C4-2B (cell line): Measurements from ENCODE around the gene BLOC1S1.

Experiments
- CTCF ChIP-seq: fragments of 450-650 bp; conservative IDR thresholded peaks from 2 replicates; pipeline ENCODE4 v1.5.1; 2017; ENCODE audit warnings: mild to moderate bottlenecking
- ZFX ChIP-seq: fragments of 450-650 bp; IDR thresholded peaks from 2 replicates; pipeline ENCODE4 v1.6.1; 2017

DNA sequence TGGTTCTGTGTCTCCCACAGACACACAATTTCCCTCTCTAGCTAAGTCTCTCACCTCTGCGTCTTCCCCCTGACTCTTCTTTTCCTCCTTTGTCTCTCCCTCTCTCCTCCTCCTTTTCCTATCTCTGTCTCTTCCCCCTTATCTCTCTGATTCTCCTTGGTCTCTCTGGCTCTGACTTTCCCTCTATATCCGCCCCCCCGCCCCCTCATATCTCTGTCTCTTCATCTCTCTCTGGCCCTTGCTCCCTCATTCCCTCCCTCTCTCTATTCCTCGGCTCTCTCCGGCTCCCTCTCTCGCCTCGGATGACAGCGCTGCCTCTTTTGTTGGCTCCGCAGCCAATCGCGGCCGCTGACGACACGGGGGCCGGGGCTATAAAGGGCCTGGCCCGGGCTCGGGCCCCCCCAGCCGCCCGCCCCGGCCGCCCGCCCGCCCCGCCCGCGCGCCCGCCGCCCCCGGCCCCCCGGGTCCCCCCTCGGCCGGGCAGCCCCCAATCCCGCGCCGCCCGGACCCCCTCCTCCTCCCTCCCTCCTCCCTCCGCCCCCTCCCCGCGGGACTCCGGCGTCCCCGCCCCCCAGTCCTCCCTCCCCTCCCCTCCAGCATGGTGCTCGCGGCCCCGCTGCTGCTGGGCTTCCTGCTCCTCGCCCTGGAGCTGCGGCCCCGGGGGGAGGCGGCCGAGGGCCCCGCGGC is 27.0 kb downstream of the BLOC1S1 start, which contains the start of gene GDF11:
- no peak for TF ChIP-seq CTCF
- TF ChIP-seq ZFX, result no peak
